ENCODE data around the gene DNAH3.
"Not testable (repeated sequence)": the region's sequence is repeated elsewhere in the genome, so short reads cannot be mapped to it uniquely, and the experiment has no call there.

DNAH3 gene

GRCh38 chr16:21116148-21116693 is 34.4 kb downstream of the DNAH3 start:
- peak overlapping the region; percentile 5 for H3K4me2 ChIP-seq (ENCODE audit: low read depth, low read length, poor library complexity, severe bottlenecking)
- no peaks in the 10 kb centered on the region for H3K4me1 ChIP-seq (ENCODE audit: insufficient read depth, low read length, poor library complexity, severe bottlenecking)
- H3F3A ChIP-seq (ENCODE audit: low read depth) = no peaks in the 10 kb centered on the region
- no peaks in the 10 kb centered on the region for H3K9me2 ChIP-seq (replicated peaks; ENCODE audit: low read depth, low read length)
- H3K9ac ChIP-seq (ENCODE audit: low read depth, low read length, poor library complexity, severe bottlenecking) = no peak overlapping the region
- no peaks in the 10 kb centered on the region for H3K79me2 ChIP-seq (ENCODE audit: insufficient read depth, low read length)
- H3K36me3 ChIP-seq (ENCODE audit: insufficient read depth, low read length) = no peaks in the 10 kb centered on the region
- H2AFZ ChIP-seq (ENCODE audit: low read length) = peak overlapping the region; percentile 31; the same call in 1 of the 2 replicates
- no peaks in the 10 kb centered on the region for H3K27me3 ChIP-seq (ENCODE audit: insufficient read depth, low read length, poor library complexity, severe bottlenecking)
- no peak overlapping the region for H3K4me3 ChIP-seq (ENCODE audit: low read length, poor library complexity, severe bottlenecking)
- TF ChIP-seq CTCF (conservative IDR thresholded peaks at IDR 0.05; ENCODE audit: low read length) (no peak), EZH2phosphoT487 (IDR thresholded peaks at IDR 0.05; ENCODE audit: borderline replicate concordance) (no peak)
- H3K9me3 ChIP-seq (ENCODE audit: insufficient read depth, low read depth, low read length) = no peaks in the 10 kb centered on the region
- no peaks in the 10 kb centered on the region for H4K20me1 ChIP-seq (ENCODE audit: insufficient read depth, low read length, poor library complexity, severe bottlenecking)

- H3K27me3 ChIP-seq (ENCODE audit: insufficient read depth, low read length, poor library complexity, severe bottlenecking); H3K4me2 ChIP-seq (ENCODE audit: low read depth, low read length, poor library complexity, severe bottlenecking); H3K9ac ChIP-seq (ENCODE audit: low read depth, low read length, poor library complexity, severe bottlenecking); H4K20me1 ChIP-seq (ENCODE audit: insufficient read depth, low read length, poor library complexity, severe bottlenecking); H3K36me3 ChIP-seq (ENCODE audit: insufficient read depth, low read length); H3K79me2 ChIP-seq (ENCODE audit: insufficient read depth, low read length); H3K4me3 ChIP-seq (ENCODE audit: low read length, poor library complexity, severe bottlenecking); H3K9me3 ChIP-seq (ENCODE audit: insufficient read depth, low read depth, low read length); H3K4me1 ChIP-seq (ENCODE audit: insufficient read depth, low read length, poor library complexity, severe bottlenecking); H3F3A ChIP-seq (ENCODE audit: low read depth); H3K9me2 ChIP-seq (replicated peaks; ENCODE audit: low read depth, low read length): not testable (repeated sequence)
- peak overlapping the region; percentile 31; the same call in 1 of the 2 replicates for H2AFZ ChIP-seq (ENCODE audit: low read length)
These were observed 35.1 kb downstream of the DNAH3 start for GRCh38 chr16:21115551-21115950.

GRCh38 chr16:21103941-21104860 is 46.4 kb downstream of the DNAH3 start:
- TF ChIP-seq CTCF (conservative IDR thresholded peaks at IDR 0.05; ENCODE audit: low read length) (no peak), EZH2phosphoT487 (IDR thresholded peaks at IDR 0.05; ENCODE audit: borderline replicate concordance) (no peak)
- no peaks in the 10 kb centered on the region for H3K9me3 ChIP-seq (ENCODE audit: insufficient read depth, low read depth, low read length)
- H2AFZ ChIP-seq (ENCODE audit: low read length) = no peak overlapping the region

More at GRCh38 chr16:21103941-21104860, 46.4 kb downstream of the DNAH3 start:
- no peaks in the 10 kb centered on the region for H3K79me2 ChIP-seq (ENCODE audit: insufficient read depth, low read length)
- H4K20me1 ChIP-seq (ENCODE audit: insufficient read depth, low read length, poor library complexity, severe bottlenecking) = no peaks in the 10 kb centered on the region
- H3K27me3 ChIP-seq (ENCODE audit: insufficient read depth, low read length, poor library complexity, severe bottlenecking) = no peaks in the 10 kb centered on the region
- H3K9me2 ChIP-seq (replicated peaks; ENCODE audit: low read depth, low read length) = no peaks in the 10 kb centered on the region
- no peaks in the 10 kb centered on the region for H3K4me1 ChIP-seq (ENCODE audit: insufficient read depth, low read length, poor library complexity, severe bottlenecking)
- no peaks in the 10 kb centered on the region for H3K36me3 ChIP-seq (ENCODE audit: insufficient read depth, low read length)
- H3F3A ChIP-seq (ENCODE audit: low read depth) = no peaks in the 10 kb centered on the region
- no peak overlapping the region for H3K9ac ChIP-seq (ENCODE audit: low read depth, low read length, poor library complexity, severe bottlenecking)
- H3K4me3 ChIP-seq (ENCODE audit: low read length, poor library complexity, severe bottlenecking) = no peak overlapping the region
- H3K4me2 ChIP-seq (ENCODE audit: low read depth, low read length, poor library complexity, severe bottlenecking) = no peak overlapping the region

Measured in Loucy (cell line).